ENCODE results near the gene DDX42. TPM values are rescaled to one million over a fixed set of nuclear protein-coding genes. Genes with fewer than 3 reads are reported as not detected.

The DDX42 gene
- total and polyA plus RNA-seq, 2 of the 13 experiments (the other 11 are each of a cell fraction or from before 2014, with no cell fraction given) = 87.2 to 92.9 TPM

GRCh38 chr17:63827801-63828221 lies 53.8 kb downstream of the DDX42 start (continued):
- TF ChIP-seq DMTF1 (CRISPR knock-in tag; IDR thresholded peaks at IDR 0.05) = no peak
- TF ChIP-seq ZNF121 (CRISPR knock-in tag; IDR thresholded peaks at IDR 0.05) = no peak
- TF ChIP-seq ZNF598 (CRISPR knock-in tag; IDR thresholded peaks at IDR 0.05; ENCODE audit: borderline replicate concordance) = 0 out of 2 replicates have a peak, but pooled peaks have one; percentile 3
- TF ChIP-seq EP300 (IDR thresholded peaks at IDR 0.05; ENCODE audit: low read depth in 2 of 2, low read length in 2 of 2) = 0 out of 4 replicates have a peak, but pooled peaks of 1 of the 2 experiments have one; percentile 8
- TF ChIP-seq EP300 (CRISPR knock-in tag; IDR thresholded peaks at IDR 0.05; ENCODE audit: borderline replicate concordance) = no peak
- TF ChIP-seq ZBTB37 (CRISPR knock-in tag; IDR thresholded peaks at IDR 0.05) = 0 out of 2 replicates have a peak, but pooled peaks have one; percentile 35
- no peak for TF ChIP-seq MNT (IDR thresholded peaks at IDR 0.05)
- TF ChIP-seq NR0B2 (CRISPR knock-in tag; IDR thresholded peaks at IDR 0.05) = 0 out of 2 replicates have a peak, but pooled peaks have one; percentile 10
- no peak for TF ChIP-seq CBFB (CRISPR knock-in tag; IDR thresholded peaks at IDR 0.05)
- peak; percentile 9; the same call in 1 of the 2 replicates for TF ChIP-seq SALL2 (CRISPR knock-in tag; IDR thresholded peaks at IDR 0.05)
- 0 out of 2 replicates have a peak, but pooled peaks have one; percentile 71 for TF ChIP-seq ARID2 (CRISPR knock-in tag; IDR thresholded peaks at IDR 0.05; ENCODE audit: borderline replicate concordance)
- no peak for TF ChIP-seq KAT2B (IDR thresholded peaks at IDR 0.05; ENCODE audit: borderline replicate concordance, low read depth, low read length)
- 0 out of 2 replicates have a peak, but pooled peaks have one; percentile 14 for TF ChIP-seq ZNF333 (CRISPR knock-in tag; IDR thresholded peaks at IDR 0.05; ENCODE audit: borderline replicate concordance)
- TF ChIP-seq ZNF530 (CRISPR knock-in tag; IDR thresholded peaks at IDR 0.05; ENCODE audit: low read depth) = 0 out of 2 replicates have a peak, but pooled peaks have one; percentile 64
- no peak for TF ChIP-seq NR2C2 (CRISPR knock-in tag; IDR thresholded peaks at IDR 0.05; ENCODE audit: borderline replicate concordance)
- 0 out of 2 replicates have a peak, but pooled peaks have one; percentile 10 for TF ChIP-seq AHR (CRISPR knock-in tag; IDR thresholded peaks at IDR 0.05)
- TF ChIP-seq ZNF430 (CRISPR knock-in tag; IDR thresholded peaks at IDR 0.05) = no peak
- TF ChIP-seq ZNF850 (CRISPR knock-in tag; conservative IDR thresholded peaks at IDR 0.05) = no peak
- no peak for TF ChIP-seq AKNA (CRISPR knock-in tag; IDR thresholded peaks at IDR 0.05; ENCODE audit: borderline replicate concordance)
